Activated CD4-positive, alpha-beta T cell treated with anti-CD3 and anti-CD28 coated beads, Interleukin-2, amount 50 U/mL, for 4 hours (primary cell): ENCODE measurements around the gene F8.

Source experiments
- DNase-seq, 2 experiments: peaks; one replicate each; pipeline ENCODE4 v3.0.0-alpha.2; 2020

The F8 gene

DNA sequence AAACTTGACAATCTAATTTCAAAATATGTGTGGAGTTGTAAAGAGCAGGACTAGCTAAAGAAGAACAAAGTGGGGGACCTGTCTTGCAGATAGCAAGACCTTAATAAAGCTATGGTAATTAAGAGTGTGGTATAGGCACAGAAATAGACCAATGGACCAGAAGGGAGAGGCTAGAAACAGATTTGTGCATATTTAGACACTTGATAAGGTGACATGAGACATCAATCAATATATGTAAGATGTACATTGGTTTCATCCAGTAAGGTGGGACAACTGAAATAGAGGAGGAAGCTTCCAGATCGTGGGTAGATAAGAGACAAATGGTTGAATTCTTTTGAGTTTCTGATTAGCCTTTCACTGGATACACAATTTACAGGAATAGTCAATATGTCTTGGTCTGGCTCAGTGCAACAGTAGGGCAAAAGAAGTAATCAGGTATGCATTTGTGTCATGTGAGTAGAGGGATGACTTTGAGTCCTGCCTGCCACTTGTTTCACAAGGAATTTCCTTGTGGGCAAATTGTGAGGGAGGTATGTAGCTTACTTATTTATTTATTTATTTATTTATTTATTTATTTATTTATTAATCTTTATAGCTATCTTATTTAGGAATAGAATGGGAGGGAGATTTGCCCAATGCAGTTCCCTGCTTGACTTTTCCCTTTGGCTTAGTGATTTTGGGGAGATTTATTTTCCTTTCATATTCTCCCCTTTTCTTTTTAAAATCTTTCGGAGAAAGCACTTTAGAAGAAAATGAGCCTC lies 210.0 kb downstream of the F8 start:
- no peak for DNase-seq

DNA sequence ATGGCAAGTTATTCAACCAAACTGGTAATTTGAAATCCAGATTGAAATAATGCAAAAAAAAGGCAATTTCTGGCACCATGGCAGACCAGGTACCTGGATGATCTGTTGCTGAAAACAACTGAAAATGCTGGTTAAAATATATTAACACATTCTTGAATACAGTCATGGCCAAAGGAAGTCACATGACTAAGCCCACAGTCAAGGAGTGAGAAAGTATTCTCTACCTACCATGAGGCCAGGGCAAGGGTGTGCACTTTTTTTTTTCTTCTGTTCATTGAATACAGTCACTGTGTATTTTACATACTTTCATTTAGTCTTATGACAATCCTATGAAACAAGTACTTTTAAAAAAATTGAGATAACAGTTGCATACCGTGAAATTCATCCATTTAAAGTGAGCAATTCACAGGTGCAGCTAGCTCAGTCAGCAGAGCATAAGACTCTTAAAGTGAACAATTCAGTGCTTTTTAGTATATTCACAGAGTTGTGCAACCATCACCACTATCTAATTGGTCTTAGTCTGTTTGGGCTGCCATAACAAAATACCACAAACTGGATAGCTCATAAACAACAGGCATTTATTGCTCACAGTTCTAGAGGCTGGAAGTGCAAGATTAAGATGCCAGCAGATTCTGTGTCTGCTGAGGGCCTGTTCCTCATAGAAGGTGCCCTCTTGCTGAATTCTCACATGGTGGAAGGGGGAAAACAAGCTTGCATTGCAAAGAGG lies 212.4 kb downstream of the F8 start:
- DNase-seq: no peak

DNA sequence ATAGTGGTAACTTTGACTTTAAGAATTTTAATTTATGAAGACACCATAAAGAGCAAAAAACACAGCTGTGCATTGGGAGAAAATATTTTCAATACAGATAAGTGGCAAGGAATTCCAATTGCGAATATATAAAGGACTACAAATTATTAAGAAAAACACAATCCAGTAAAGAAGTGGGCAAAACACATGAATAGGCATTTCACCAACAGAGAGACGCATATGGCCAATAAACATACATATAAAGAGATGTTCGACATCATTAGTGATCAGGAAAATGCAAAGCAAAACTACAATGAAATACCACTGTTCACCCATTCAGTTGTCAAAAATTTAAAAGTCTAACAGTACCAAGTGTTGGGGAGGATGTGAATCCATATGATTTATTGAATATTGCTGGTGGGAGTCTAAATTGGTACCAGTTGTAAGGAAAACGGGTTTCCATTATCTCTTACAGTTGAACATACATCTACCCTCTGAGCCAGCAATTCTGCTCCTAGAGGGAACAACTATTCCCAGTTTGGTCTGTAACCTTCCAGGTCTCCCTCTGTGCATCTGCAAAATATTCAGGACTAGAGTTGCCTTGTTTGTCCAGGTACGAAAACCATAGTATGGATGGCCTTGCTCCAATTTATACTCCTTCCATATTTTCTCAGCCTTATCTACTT lies 215.6 kb downstream of the F8 start:
- DNase-seq: no peak

DNA sequence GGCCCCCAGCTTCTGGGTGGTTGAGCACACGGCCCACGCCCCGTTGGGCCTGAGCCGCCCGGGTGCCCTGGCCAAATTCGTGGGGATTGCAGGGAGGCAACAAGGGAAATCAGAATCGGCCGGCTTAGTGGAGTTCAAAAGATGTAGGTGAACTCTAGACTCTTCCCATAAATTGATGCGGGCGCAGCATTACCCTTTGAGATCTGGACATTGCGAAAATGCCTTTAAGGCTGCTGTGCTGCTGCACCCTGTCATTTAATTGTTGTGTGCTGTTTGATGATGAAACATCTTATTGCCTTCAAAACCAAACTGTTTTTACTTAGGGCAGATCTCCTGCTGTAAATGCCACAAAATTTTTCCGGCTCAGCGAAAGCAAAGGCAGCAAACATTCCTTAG lies 216.8 kb downstream of the F8 start:
- DNase-seq: no peak

DNA sequence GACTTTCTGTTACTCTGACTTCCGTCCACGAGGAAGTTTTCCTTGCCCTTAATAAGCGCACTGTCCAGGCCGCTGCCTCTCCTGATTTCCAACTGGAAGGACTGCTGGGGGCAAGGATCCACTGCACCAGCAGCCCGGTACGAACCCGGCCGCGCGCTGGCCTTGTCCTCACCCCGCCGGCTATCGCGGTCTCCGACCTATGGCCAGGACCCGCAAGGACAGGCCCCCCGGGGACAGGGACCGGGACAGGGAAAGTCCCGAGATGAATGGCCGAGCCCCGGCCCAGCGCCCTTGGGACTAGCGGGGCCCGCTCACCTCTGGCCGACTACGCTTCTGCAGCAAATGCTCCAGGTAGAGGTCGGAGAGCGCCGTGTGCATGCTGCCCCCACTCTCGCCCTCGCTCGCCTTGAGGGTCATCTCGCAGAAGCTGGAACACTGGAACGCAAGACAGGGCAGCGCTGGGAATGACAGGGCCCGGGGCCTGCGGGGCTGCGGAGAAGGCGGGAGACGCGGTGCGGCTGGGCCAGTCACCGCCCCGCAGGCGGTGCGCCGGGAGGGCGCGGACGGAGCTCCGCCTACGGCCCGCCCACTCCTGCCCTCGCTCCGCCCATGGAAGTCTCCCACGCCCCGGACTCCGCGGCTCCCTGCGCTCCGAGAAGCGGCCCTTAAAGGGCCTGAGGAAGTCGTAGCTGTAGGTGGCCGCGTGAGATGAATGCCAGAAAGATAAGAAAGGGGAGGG lies 217.4 kb downstream of the F8 start, which contains the start of gene MPP1:
MPP1 (minus strand) TSS at position 529 of the 739 bp plus-strand sequence; CDS start at position 417, 112 bp downstream.
- DNase-seq: peak; percentile 61

DNA sequence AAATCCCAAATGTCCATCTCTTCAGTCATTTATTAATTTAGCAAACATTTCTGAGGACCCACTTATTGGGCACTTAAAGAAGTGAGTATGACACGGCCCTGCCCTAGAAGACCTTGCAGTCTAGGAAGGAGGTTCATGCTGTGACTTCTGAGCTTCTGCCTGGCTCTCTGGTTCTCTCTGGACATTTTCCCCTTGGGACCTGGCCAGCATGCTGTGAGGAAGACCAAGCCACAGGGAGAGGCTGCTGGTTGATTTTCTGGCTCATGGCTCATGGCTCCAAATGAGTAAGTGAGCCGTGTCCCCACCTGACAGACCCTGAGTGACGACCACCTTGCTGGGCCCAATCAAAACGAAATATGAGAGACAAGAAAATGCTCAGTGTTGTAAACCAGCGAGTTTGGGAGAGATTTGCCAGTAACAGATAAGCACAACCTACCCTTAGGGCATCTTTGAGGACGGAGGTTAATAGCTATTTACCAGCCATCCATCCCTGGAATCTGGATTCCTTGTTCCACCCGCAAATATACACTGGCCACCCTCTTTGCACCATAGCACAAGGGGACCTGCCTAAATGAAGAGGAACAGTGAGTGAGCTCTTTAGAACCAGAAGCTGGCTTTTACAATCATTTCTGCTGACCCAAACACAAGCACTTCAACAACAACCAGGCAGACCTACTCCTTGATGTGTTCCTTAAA lies 218.1 kb downstream of the F8 start:
- DNase-seq: no peak

DNA sequence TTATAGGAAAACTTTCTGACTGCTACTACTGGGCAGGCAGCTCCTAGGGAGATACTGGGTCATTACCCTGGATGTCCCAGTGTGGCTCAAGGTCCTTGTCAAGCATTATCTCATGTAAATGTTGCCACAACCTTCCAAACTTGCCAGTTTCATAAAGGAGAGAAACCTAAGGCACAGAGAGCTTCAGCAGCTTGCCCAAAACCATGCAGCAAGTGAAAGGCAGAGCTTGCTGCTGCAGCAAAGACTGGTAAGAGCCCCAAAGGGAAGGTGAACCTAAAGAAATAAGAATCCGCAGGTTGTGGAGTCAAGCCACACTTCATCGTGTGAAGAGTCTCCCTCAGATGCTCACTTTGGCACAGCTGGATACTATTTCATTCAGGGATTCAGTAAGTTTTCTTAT lies 219.6 kb downstream of the F8 start:
- DNase-seq: no peak

DNA sequence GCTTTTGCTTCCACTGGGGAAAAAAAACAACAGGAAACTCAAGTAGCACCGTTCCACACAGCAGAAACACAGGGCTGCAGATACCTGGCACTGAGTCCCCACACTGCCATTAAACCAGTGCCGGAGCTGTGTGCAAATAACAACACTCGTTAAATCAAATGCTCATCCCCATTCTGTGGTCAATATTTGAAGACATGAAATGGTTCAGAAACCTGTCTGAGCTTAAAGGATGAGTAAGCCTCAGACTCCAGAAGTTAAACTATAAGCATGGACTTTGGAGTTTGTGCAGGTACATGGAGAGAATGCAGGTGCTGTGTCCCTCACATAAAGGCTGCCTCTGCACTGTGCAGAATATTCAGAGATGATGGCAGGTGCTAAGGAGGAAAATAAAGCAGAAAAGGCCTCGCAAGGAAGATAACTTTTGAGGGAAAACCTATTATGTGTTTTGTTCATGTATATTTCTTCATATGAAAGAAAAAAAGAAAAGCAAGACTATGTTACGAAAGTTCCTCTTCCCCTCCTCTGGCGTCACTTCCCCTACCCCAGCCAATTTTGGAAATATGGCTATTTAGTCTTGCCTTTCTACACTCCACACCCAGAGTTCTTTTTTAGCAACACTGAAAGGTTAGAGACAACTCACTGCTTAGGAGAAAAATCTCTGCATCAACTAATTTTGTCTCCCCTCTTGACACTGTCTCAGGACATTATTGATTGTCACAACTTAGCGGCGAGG lies 221.9 kb downstream of the F8 start:
- no peak for DNase-seq

DNA sequence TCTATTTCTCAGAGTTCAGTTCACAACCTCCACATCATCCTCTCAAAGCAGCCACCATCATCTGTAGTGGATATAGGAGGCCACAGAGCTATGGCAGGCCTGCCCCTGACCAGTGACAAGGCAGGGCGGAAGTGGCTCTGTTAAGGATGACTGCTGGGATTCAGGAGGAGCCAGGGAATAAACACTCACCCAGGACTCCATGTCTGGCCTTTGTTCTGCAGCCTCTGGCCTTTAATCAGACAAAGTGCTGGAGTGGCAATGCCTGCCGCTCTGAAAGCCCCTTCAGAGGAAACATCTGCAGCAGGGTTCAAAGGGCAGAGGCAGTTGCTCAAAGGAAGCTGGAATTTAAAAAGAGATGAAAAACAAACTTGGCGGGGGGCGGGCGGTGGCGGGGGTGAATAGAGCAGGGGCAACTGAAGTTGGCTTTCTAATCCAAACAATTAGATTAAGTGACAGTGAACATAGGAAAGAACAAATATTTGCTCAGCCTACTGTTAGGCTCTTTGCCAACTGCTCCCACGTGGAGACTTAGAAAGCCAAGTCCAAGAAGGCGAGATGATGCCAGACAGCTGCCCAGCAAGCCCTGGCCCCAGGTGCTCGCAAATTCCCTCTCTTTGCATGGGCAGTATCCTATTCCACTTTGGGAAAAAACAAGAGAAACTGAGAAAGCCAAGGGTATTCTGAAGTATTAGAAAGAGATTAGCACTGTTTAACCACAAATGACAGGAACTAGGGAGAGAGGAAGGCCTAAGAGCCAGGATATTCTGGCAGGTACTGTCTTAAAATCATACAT lies 222.8 kb downstream of the F8 start:
- DNase-seq: no peak

DNA sequence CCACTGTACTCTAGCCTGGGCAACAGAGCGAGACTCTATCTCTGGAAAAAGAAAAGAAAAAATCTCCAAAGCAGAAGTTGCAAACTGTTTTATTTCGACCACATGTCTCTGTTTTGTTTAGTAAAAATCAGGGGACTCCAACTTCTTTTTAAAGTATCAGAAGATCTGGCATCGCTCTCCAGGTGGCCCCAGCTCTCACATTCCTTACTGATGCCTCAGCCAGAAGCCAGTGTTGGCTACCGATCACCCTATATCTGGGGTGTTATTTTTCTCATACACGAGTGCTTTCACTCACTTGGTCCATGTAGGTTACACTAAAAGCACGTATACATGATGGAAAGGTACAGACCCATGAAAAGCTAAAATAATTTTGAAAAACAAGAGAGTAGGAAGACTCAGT lies 225.5 kb downstream of the F8 start:
- no peak for DNase-seq

DNA sequence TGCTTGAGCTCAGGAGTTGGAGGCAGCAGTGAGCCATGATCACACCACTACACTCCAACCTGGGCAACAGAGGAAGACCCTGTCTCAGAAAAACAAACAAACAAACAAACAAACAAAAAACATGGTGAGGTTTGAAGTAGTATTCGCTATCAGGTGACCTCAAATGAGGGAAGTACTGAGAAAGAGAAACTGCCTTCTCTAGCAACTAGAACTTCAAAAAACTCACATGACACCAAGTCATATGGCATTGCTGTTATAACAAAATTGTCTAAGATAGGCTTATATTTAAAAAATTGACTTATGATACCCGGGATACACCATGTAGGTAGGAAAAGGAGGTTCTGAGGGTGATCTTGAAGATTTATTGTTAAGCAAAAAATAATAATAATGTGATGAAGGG lies 227.5 kb downstream of the F8 start:
- DNase-seq: no peak

DNA sequence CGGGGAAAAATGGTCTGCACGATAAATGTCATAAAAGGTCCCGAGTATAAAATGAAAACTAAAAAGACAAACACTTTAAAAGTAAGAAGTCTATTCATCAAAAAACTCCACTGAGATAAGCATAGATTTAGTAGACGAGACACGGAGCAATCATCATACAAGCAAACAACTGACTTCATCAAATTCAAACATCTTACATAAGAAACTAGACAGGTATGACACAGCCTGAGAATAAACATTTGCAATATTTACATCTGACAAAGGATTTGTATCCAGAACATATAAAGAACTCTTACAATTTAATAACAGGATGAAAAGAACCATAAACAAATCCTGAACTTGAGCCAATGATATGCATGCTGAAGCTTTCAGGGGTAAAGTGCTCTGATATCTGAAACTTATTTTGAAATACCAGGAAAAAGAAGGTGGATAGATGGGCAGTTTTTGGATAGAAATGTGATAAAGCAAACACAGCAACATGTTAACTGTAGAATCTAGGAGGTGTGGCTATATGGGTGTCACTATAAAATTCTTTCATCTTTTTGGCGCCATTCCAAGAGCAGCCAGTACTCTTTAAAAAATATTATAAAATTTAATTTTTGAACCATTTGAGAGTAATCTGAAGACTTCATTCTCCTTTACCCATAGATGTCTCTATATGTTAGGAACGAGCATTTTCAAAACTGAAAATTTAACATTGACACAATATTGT lies 229.3 kb downstream of the F8 start:
- DNase-seq: no peak

DNA sequence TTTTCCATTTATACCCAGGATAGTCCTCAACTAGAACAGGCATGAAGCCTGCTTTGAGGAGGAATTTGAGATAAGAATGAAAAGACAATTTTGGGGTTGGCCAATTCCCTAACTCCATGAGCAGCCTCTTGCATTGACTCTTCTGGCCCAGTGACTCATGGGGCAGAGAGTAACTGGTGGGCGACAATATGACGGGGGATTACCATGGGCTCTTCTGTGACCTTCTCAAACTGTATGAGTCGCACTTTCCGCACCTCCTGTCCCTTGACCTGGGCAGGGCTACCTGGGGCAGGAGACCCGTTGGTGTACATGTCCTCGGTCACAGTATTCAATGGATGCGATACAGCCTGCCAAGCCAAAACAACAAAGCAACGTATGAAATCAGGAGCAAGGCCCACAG lies 230.6 kb downstream of the F8 start:
- DNase-seq: no peak

DNA sequence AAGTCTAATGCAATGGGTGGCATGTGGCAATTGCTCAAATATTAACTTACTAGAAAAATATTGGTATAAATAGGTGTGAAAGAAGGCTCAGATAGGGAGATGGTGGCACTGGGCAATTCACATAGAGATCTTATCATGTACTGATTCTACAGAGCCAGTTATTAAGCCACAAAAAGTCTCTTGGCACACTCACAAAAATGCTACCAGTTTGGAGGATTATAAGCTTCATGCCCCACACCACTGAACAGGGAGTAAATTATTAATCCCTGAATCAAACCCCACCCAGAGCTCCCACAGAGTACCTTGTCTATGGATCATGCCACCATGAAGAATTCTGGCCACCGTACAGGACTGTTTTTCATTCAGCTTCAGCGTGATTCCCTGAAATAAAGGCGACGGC lies 231.1 kb downstream of the F8 start:
- no peak for DNase-seq
